Endothelial cell of umbilical vein (primary cell): ENCODE results near the gene IMPDH2. TPM values are rescaled to one million over a fixed set of nuclear protein-coding genes. Genes with fewer than 3 reads are reported as not detected.

Source experiments
- BruUV-seq: library from RNA; stranded (reverse); fragments of 400-500 nt; replicated peaks from 2 replicates; lab custom pipeline; 2021; lab: Mats Ljungman, UMichigan
- CTCF ChIA-PET: fragments of 300-600, 350-600 bp; sonication (Branson Sonifier 250); formaldehyde crosslinking; loops from one replicate; lab custom pipeline; 2021; ENCODE audit warnings: antibody characterized with exemption, inconsistent platforms; lab: Charles Lee
- POLR2A ChIA-PET: fragments of 300-600, 350-600 bp; sonication (Branson Sonifier 250); formaldehyde crosslinking; loops from one replicate; lab custom pipeline; 2021; ENCODE audit warnings: antibody characterized with exemption, inconsistent platforms; lab: Charles Lee
- DNase-seq: peaks from one replicate; pipeline ENCODE4 v3.0.0-alpha.2; 2011; ENCODE audit warnings: low read depth, low spot score
- FAIRE-seq: peaks from 2 replicates; lab custom pipeline; 2011; peaks lifted over from hg19 to GRCh38; lab: Jason Lieb, UNC
- H2AFZ ChIP-seq: 2 replicates; pipeline ENCODE4 v1.6.0; 2012; ENCODE audit warnings: low read depth, low read length, control low read depth, inconsistent platforms
- H3K27ac ChIP-seq: 2 replicates; pipeline ENCODE4 v1.5.1; 2011; ENCODE audit warnings: low read depth, mild to moderate bottlenecking, control low read depth, low read length, moderate library complexity; ENCODE audit not compliant: insufficient read depth
- H3K27me3 ChIP-seq, 2 experiments: 2 replicates each; pipeline versions ENCODE4 v1.6.0 to v1.6.1; 2011; ENCODE audit warnings: low read length in 2 of 2, mixed read lengths in 1 of 2; ENCODE audit not compliant: control insufficient read depth in 2 of 2, insufficient read depth in 2 of 2
- H3K36me3 ChIP-seq, 2 experiments: 2 replicates in 1 of 2; 3 replicates in 1 of 2; pipeline ENCODE4 v1.5.1; 2011; ENCODE audit warnings: low read length in 2 of 2, mild to moderate bottlenecking in 1 of 2, moderate library complexity in 1 of 2; ENCODE audit not compliant: control insufficient read depth in 2 of 2, insufficient read depth in 2 of 2; ENCODE audit errors: extremely low read depth in 1 of 2
- H3K4me1 ChIP-seq: 3 replicates; pipeline ENCODE4 v1.5.1; 2011; ENCODE audit warnings: mild to moderate bottlenecking, low read length; ENCODE audit not compliant: control insufficient read depth, insufficient read depth; ENCODE audit errors: extremely low read depth
- H3K4me2 ChIP-seq: 2 replicates; pipeline ENCODE4 v1.6.1; 2011; ENCODE audit warnings: low read length, control low read depth, mixed read lengths; ENCODE audit not compliant: insufficient read depth
- H3K4me3 ChIP-seq, 3 experiments: fragments of 200-600 bp in 1 of 3; sonication (generic), shearing (Covaris generic) in 1 of 3; replicated peaks in 1 of 3; 2 replicates each; pipeline ENCODE4 v1.5.1; 2011 to 2016; ENCODE audit warnings: control low read depth in 3 of 3, low read length in 3 of 3, mild to moderate bottlenecking in 2 of 3, inconsistent platforms in 1 of 3, low read depth in 1 of 3, moderate library complexity in 1 of 3; ENCODE audit not compliant: insufficient read depth in 1 of 3
- H3K79me2 ChIP-seq: 2 replicates; pipeline ENCODE4 v1.6.0; 2012; ENCODE audit warnings: low read length, inconsistent platforms; ENCODE audit not compliant: control insufficient read depth, insufficient read depth
- H3K9ac ChIP-seq: replicated peaks from 2 replicates; pipeline ENCODE3; 2011; ENCODE audit warnings: low read length, control low read depth; ENCODE audit not compliant: insufficient read depth; ENCODE audit errors: extremely low read depth
- H3K9me1 ChIP-seq: replicated peaks from 3 replicates; pipeline ENCODE4 v1.6.0; 2011; ENCODE audit warnings: mild to moderate bottlenecking, low read length; ENCODE audit not compliant: control insufficient read depth, insufficient read depth; ENCODE audit errors: extremely low read depth
- H3K9me3 ChIP-seq: replicated peaks from 2 replicates; pipeline ENCODE4 v1.5.1; 2012; ENCODE audit warnings: low read length, inconsistent platforms; ENCODE audit not compliant: control insufficient read depth, insufficient read depth
- H4K20me1 ChIP-seq: replicated peaks from 2 replicates; pipeline ENCODE3; 2011; ENCODE audit warnings: mild to moderate bottlenecking, low read length; ENCODE audit not compliant: control insufficient read depth, insufficient read depth; ENCODE audit errors: extremely low read depth
- EZH2 ChIP-seq: IDR thresholded peaks from 2 replicates; pipeline ENCODE4 v1.6.1; 2012; ENCODE audit warnings: borderline replicate concordance, low read depth, mild to moderate bottlenecking, moderate library complexity, low read length, inconsistent platforms; ENCODE audit not compliant: severe bottlenecking
- GATA2 ChIP-seq: IDR thresholded peaks from 2 replicates; pipeline ENCODE4 v1.7.0; 2011; ENCODE audit warnings: low read depth, mild to moderate bottlenecking, moderate library complexity, mixed read lengths, low read length; ENCODE audit not compliant: insufficient read length, insufficient read depth
- dilution Hi-C: fragments of 300-500 bp; cut with MboI; formaldehyde crosslinking; loops from one replicate; pipeline ENCODE4 v1.15.0; 2019; ENCODE audit warnings: low sequenced_read_pairs; ENCODE audit not compliant: extremely low pct_ligation_motif_present
- intact Hi-C: fragments of 100-400 bp; cut with micrococcal nuclease; formaldehyde crosslinking; loops from one replicate; pipeline ENCODE4 v1.10.0; 2022
- microRNA counts: library from miRNA; unstranded; fragments of <30 nt; microRNA quantifications from one replicate; lab custom pipeline; 2016
- microRNA-seq: library from miRNA; unstranded; fragments of <30 nt; microRNA quantifications from one replicate; pipeline ENCODE4 v1.2.0, GENCODE V29; 2021; ENCODE audit warnings: borderline number of aligned reads, borderline replicate concordance
- polyA plus RNA-seq, 4 experiments: library from polyadenylated mRNA; depleted of rRNA in 3 of 4; stranded (reverse) in 3 of 4; unstranded in 1 of 4; fragments of >200 nt; gene quantifications; 2 replicates each; pipeline versions ENCODE4 v1.2.1 to v1.2.3, GENCODE V29; 2011 to 2012; ENCODE audit warnings: missing spikeins in 1 of 4
- small RNA-seq: library from RNA; depleted of rRNA; stranded (forward); fragments of <200 nt; gene quantifications from one replicate; pipeline ENCODE3, GENCODE V24; 2012; ENCODE audit warnings: low replicate concordance, low read depth; ENCODE audit not compliant: insufficient read depth, insufficient read length
- total RNA-seq: library from RNA; stranded (reverse); gene quantifications from 2 replicates; pipeline ENCODE4 v1.2.3, GENCODE V29; 2021

IMPDH2 gene
- total and polyA plus RNA-seq, 2 donors (not counting 3 experiments of a cell fraction or from before 2014, with no cell fraction given), result 167 to 189 TPM

GRCh38 chr3:48979451-48979850 lies 49.7 kb downstream of the IMPDH2 start:
- H3K27ac ChIP-seq, result no peak overlapping the region
- no peaks in the 10 kb centered on the region for H3K27me3 ChIP-seq
- H4K20me1 ChIP-seq, result no peaks in the 10 kb centered on the region
- no peaks in the 10 kb centered on the region for H3K79me2 ChIP-seq
- H3K9ac ChIP-seq, result no peak overlapping the region
- no peak for TF ChIP-seq GATA2
- no peak for TF ChIP-seq EZH2
- H3K4me2 ChIP-seq, result no peak overlapping the region
- dilution Hi-C loops (no loop called here), intact Hi-C loops (no loop called here)
- H2AFZ ChIP-seq, result no peak overlapping the region
- ChIA-PET POLR2A (no interaction called here), CTCF (no interaction called here)
- H3K36me3 ChIP-seq, result peaks cover 32 to 51% of the 10 kb centered on the region in 2 experiments
- DNase-seq (no peak), FAIRE-seq (no peak)
- H3K4me3 ChIP-seq, result no peak overlapping the region
- no peaks in the 10 kb centered on the region for H3K9me3 ChIP-seq
- H3K9me1 ChIP-seq, result no peaks in the 10 kb centered on the region
- no TSS peak for BruUV-seq
- H3K4me1 ChIP-seq, result peaks cover 3% of the 10 kb centered on the region

MicroRNAs within 50 kb of the gene (microRNA counts, 767-probe panel; counts per million panel counts)
- microRNA hsa-miR-191-5p (lab: Ali Mortazavi, UCI) (18,519 counts per million, percentile 99 among the panel's probes with 10 or more counts), microRNA hsa-miR-425-5p (lab: Ali Mortazavi, UCI) (723 counts per million, percentile 96 among the panel's probes with 10 or more counts)

Small RNAs within 50 kb of the gene (microRNA-seq; reads per million reads assigned to microRNA genes)
- 4,372 reads per million, percentile 93 among the genes with 10 or more reads in this experiment for gene MIR191
- 1,663 reads per million, percentile 87 among the genes with 10 or more reads in this experiment for gene MIR425

Small RNAs within 50 kb of the gene (small RNA-seq; reads per million reads assigned to genes)
- gene MIR191, result 902 reads per million, percentile 100 among the genes with 10 or more reads in this experiment
- gene MIR425, result 134 reads per million, percentile 98 among the genes with 10 or more reads in this experiment

Other genes starting within 250 kb of the IMPDH2 start
- 62.8 and 69.9 TPM in 2 replicates for gene PRKAR2A, start 181.5 kb downstream of the IMPDH2 start, total RNA-seq
- 8.6 and 10.5 TPM in 2 replicates for gene PRKAR2A, start 181.5 kb downstream of the IMPDH2 start, polyA plus RNA-seq
- gene SLC25A20, start 130.5 kb downstream of the IMPDH2 start, total RNA-seq, result 7.9 and 8.4 TPM in 2 replicates
- gene SLC25A20, start 130.5 kb downstream of the IMPDH2 start, polyA plus RNA-seq, result 8.6 and 11.0 TPM in 2 replicates
- 77.2 and 85.5 TPM in 2 replicates for gene ARIH2, start 110.6 kb downstream of the IMPDH2 start, total RNA-seq
- gene ARIH2, start 110.6 kb downstream of the IMPDH2 start, polyA plus RNA-seq, result 58.2 and 59.7 TPM in 2 replicates
- 23.0 and 26.9 TPM in 2 replicates for gene P4HTM, start 39.2 kb downstream of the IMPDH2 start, total RNA-seq
- gene P4HTM, start 39.2 kb downstream of the IMPDH2 start, polyA plus RNA-seq, result 32.7 and 37.9 TPM in 2 replicates
- 161 and 192 TPM in 2 replicates for gene WDR6, start 22.0 kb downstream of the IMPDH2 start, total RNA-seq
- 319 and 337 TPM in 2 replicates for gene WDR6, start 22.0 kb downstream of the IMPDH2 start, polyA plus RNA-seq
- gene DALRD3, start 10.8 kb downstream of the IMPDH2 start, total RNA-seq, result 20.4 and 22.7 TPM in 2 replicates
- gene DALRD3, start 10.8 kb downstream of the IMPDH2 start, polyA plus RNA-seq, result 60.8 and 66.0 TPM in 2 replicates
- gene NDUFAF3, start 7.3 kb downstream of the IMPDH2 start, total RNA-seq, result 74.5 and 91.1 TPM in 2 replicates
- 91.4 and 140 TPM in 2 replicates for gene NDUFAF3, start 7.3 kb downstream of the IMPDH2 start, polyA plus RNA-seq
- 106 and 116 TPM in 2 replicates for gene QRICH1, start 64.7 kb upstream of the IMPDH2 start, total RNA-seq
- 89.6 and 89.7 TPM in 2 replicates for gene QRICH1, start 64.7 kb upstream of the IMPDH2 start, polyA plus RNA-seq
- gene QARS1, start 75.4 kb upstream of the IMPDH2 start, total RNA-seq, result 261 and 285 TPM in 2 replicates
- gene QARS1, start 75.4 kb upstream of the IMPDH2 start, polyA plus RNA-seq, result 434 and 477 TPM in 2 replicates
- 39.1 and 42.2 TPM in 2 replicates for gene USP19, start 91.4 kb upstream of the IMPDH2 start, total RNA-seq
- gene USP19, start 91.4 kb upstream of the IMPDH2 start, polyA plus RNA-seq, result 31.3 and 36.8 TPM in 2 replicates
- 374 and 423 TPM in 2 replicates for gene LAMB2, start 103.7 kb upstream of the IMPDH2 start, total RNA-seq
- 744 and 764 TPM in 2 replicates for gene LAMB2, start 103.7 kb upstream of the IMPDH2 start, polyA plus RNA-seq
- 20.3 and 23.5 TPM in 2 replicates for gene CCDC71, start 136.9 kb upstream of the IMPDH2 start, total RNA-seq
- 41.6 and 48.7 TPM in 2 replicates for gene CCDC71, start 136.9 kb upstream of the IMPDH2 start, polyA plus RNA-seq
- gene KLHDC8B, start 142.2 kb upstream of the IMPDH2 start, total RNA-seq, result 22.9 and 36.0 TPM in 2 replicates
- gene KLHDC8B, start 142.2 kb upstream of the IMPDH2 start, polyA plus RNA-seq, result 70.1 and 77.8 TPM in 2 replicates
- 3.9 and 5.6 TPM in 2 replicates for gene C3orf62, start 247.8 kb upstream of the IMPDH2 start, total RNA-seq
- 1.8 and 2.8 TPM in 2 replicates for gene C3orf62, start 247.8 kb upstream of the IMPDH2 start, polyA plus RNA-seq